Inferior parietal cortex (tissue), 1 donor: ENCODE data around the gene GIMAP4.
"Not testable (repeated sequence)": the region's sequence is repeated elsewhere in the genome, so short reads cannot be mapped to it uniquely, and the experiment has no call there.

Experiments used
- DNase-seq: peaks from one replicate; pipeline ENCODE4 v3.0.0-alpha.2; 2016; ENCODE audit errors: extremely low spot score

Gene GIMAP4

GRCh38 chr7:150567169-150567568, at the start of gene GIMAP4:
GIMAP4 (plus strand) TSS chr7:150567390; CDS start chr7:150569902, 2,512 bp downstream.
- DNase-seq, result no peak

GRCh38 chr7:150519310-150519709, 47.9 kb upstream of the GIMAP4 start:
- DNase-seq, result no peak

DNA sequence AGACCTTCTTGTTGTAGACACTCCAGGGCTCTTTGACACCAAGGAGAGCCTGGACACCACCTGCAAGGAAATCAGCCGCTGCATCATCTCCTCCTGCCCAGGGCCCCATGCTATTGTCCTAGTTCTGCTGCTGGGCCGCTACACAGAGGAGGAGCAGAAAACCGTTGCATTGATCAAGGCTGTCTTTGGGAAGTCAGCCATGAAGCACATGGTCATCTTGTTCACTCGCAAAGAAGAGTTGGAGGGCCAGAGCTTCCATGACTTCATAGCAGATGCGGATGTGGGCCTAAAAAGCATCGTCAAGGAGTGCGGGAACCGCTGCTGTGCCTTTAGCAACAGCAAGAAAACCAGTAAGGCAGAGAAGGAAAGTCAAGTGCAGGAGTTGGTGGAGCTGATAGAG, 47.0 kb upstream of the GIMAP4 start:
- DNase-seq, result no peak

GRCh38 chr7:150522931-150523330, 44.3 kb upstream of the GIMAP4 start:
- DNase-seq, result not testable (repeated sequence)

- no peak for DNase-seq
Observed at GRCh38 chr7:150524018-150524417, 43.2 kb upstream of the GIMAP4 start.

- DNase-seq, result no peak
Observed at GRCh38 chr7:150531704-150532103, 35.5 kb upstream of the GIMAP4 start.

- DNase-seq, result no peak
Observed at GRCh38 chr7:150538259-150538658, 28.9 kb upstream of the GIMAP4 start.

GRCh38 chr7:150553163-150553562, 14.0 kb upstream of the GIMAP4 start:
- DNase-seq, result no peak

- DNase-seq, result no peak
Observed at GRCh38 chr7:150556521-150557138, 10.6 kb upstream of the GIMAP4 start.

DNA sequence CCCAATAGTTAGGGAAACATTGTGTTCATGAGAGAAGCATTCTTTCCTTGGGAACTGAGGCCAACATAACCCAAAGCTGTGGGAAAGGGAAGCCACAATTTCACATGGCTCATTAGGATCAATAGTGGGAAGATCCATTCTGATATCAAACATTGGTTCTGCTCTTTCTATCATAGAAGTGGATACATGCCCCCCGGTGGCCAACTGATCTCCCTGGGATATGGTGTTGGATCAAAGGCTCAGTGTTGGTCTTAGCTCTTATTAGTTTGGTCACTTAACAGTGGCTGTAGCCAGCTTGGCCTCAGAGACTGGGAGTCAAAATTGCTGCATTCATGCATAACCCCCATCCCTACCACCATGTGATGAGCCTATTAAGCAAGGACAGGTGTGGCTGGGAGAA, 6.7 kb upstream of the GIMAP4 start:
- no peak for DNase-seq

GRCh38 chr7:150562919-150563318, 4.3 kb upstream of the GIMAP4 start:
- no peak for DNase-seq

DNA sequence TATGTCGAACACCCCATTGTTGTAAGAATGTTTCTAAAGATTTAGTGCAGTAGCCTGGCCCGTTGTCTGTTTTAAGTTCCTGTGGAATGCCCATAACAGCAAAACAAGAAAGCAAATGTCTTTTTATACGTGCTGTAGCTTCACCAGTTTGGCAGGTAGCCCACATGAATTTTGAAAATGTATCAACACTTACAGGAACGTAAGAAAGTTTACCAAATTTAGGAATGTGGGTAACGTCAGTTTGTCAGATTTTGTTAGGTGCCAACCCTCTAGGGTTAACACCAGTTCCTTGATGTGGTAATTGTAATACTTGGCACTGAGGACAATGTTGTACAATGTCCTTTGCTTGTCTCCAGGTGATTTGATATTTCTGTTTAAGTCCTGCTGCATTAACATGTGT, 3.2 kb upstream of the GIMAP4 start:
- DNase-seq, result no peak

DNA sequence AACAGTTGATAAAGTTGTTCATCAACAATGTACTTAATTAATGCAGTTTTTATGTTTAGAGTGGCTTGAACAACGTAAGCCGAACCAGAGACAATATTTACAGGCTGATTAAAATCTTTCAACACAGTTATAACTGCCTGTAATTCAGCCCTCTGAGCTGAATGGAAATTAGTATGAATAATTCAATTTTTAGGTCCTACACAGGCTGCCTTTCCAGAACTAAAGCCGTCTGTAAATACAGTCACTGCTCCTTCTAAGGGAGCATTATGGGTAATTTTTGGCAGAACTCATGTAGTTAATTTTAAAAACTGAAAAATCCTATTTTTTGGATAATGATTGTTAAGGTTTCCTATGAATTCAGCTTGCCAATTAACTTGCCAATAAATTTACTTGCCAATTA, 2.6 kb upstream of the GIMAP4 start:
- no peak for DNase-seq

- no peak for DNase-seq
Observed at GRCh38 chr7:150565239-150565638, 2.0 kb upstream of the GIMAP4 start.

- no peak for DNase-seq
Observed at GRCh38 chr7:150566123-150566522, 1.1 kb upstream of the GIMAP4 start.

GRCh38 chr7:150566572-150566971, 618 bp upstream of the GIMAP4 start:
- no peak for DNase-seq

DNA sequence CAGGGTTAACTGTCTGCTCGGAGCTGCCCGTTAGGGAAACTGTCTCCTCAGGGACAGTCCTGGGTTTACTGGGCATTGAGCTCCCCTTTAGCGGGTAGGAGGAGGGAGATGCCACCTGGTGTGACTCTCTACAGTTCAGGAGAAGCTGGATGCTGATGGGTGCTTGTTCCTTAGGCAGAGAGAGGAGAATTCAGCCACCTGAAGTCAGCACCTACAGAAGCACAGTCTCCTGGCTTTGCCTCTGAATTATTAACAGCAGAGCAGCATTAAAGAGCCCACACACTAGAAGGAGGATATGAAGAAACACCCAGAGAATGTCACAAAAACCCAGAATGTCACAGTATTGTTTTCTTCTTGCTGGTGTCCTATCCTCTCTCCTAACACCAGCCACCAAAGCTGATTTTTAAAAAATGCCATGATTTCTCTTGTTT, 696 bp downstream of the GIMAP4 start:
- no peak for DNase-seq

DNA sequence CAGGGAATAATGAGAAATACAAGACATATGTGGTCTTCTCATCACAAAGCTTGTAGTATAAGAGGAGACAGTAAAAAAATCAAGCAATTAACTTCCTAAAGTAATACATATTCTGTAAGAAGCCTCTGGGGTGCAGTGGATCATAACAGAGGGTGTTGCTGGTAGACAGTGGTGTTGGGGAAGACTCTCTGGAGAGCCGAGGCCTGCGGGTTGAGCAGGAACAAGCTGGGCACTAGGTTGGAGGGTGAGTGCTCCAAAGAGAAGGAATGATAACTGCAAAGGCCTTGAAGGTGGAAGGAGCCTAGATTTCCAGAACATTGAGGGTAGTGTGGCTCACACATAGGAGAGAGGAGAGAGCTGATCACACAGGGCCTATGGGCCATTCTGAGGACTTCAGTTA, 1.5 kb downstream of the GIMAP4 start:
- DNase-seq, result no peak

DNA sequence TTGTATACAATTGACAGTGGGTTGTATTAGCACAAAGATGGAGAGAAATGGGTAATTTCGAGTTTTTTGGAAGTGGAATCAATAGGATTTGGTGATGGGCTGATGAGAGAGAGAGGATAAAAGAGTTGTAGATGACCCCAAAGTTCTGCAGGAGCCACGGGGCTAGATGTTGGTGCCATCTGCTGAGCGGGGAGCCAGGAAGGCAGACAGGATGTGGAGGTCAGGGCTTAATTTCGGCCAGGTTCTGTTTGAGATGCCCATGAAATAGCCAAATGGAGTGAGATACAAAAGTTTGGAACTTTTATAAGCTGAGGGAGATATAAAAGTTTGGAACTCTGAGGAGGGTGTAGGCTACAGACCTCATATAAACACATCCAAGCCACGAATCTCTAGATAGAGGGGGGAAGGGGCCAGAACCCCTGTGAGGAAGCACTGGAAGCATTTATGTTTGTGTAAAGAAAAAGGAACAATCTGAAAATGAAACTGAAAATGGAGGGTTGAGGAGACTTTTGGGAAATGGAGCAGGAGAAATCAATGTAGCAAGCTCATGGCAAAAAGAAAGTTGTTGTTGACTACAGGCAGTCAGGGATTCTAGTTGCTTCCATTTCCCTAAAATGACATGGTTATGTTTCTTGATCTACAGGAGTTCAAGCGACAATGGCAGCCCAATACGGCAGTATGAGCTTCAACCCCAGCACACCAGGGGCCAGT, 2.2 kb downstream of the GIMAP4 start:
- no peak for DNase-seq

- DNase-seq, result no peak
Observed at GRCh38 chr7:150570556-150571465, 3.6 kb downstream of the GIMAP4 start.

- DNase-seq, result no peak
Observed at GRCh38 chr7:150572496-150572895, 5.3 kb downstream of the GIMAP4 start.

DNA sequence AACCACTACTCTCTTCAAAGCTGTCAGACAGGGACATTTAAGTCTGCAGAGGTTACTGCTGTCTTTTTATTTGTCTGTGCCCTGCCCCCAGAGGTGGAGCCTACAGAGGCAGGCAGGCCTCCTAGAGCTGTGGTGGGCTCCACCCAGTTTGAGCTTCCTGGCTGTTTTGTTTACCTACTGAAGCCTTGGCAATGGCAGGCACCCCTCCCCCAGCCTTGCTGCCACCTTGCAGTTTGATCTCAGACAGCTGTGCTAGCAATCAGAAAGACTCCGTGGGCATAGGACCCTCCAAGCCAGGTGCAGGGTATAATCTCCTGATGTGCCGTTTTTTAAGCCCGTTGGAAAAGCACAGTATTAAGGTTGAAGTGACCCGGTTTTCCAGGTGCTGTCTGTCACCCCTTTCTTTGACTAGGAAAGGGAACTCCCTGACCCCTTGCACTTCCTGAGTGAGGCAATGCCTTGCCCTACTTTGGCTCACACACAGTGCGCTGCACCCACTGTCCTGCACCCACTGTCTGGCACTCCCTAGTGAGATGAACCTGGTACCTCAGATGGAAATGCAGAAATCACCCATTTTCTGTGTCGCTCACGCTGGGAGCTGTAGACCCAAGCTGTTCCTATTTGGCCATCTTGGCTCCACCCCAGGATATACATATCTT, 12.9 kb downstream of the GIMAP4 start:
- not testable (repeated sequence) for DNase-seq
